Peyer's patch (tissue), 4 donors: ENCODE data around the gene ERC2.

Experiments used
- CTCF ChIP-seq, 6 experiments: fragments of 450-650 bp in 4 of 6; fragments of 200-600 bp in 2 of 6; sonication (generic) in 1 of 6; IDR thresholded peaks; one replicate each; pipeline ENCODE4 v1.5.1; 2017 to 2019; ENCODE audit warnings: antibody characterized with exemption in 6 of 6, mild to moderate bottlenecking in 3 of 6, moderate library complexity in 1 of 6
- POLR2A ChIP-seq, 2 donors: fragments of 450-650 bp; IDR thresholded peaks; one replicate each; pipeline ENCODE4 v1.5.1; 2017; ENCODE audit warnings: antibody characterized with exemption in 2 of 2, mild to moderate bottlenecking in 2 of 2, moderate library complexity in 2 of 2

- no peak for TF ChIP-seq CTCF (IDR thresholded peaks at IDR 0.05)
- no peak for TF ChIP-seq POLR2A (IDR thresholded peaks at IDR 0.05)
These were observed 750.2 kb downstream of the ERC2 start for GRCh38 chr3:55718074-55718473.
